ENCODE measurements around the gene RAMP2.

DNA sequence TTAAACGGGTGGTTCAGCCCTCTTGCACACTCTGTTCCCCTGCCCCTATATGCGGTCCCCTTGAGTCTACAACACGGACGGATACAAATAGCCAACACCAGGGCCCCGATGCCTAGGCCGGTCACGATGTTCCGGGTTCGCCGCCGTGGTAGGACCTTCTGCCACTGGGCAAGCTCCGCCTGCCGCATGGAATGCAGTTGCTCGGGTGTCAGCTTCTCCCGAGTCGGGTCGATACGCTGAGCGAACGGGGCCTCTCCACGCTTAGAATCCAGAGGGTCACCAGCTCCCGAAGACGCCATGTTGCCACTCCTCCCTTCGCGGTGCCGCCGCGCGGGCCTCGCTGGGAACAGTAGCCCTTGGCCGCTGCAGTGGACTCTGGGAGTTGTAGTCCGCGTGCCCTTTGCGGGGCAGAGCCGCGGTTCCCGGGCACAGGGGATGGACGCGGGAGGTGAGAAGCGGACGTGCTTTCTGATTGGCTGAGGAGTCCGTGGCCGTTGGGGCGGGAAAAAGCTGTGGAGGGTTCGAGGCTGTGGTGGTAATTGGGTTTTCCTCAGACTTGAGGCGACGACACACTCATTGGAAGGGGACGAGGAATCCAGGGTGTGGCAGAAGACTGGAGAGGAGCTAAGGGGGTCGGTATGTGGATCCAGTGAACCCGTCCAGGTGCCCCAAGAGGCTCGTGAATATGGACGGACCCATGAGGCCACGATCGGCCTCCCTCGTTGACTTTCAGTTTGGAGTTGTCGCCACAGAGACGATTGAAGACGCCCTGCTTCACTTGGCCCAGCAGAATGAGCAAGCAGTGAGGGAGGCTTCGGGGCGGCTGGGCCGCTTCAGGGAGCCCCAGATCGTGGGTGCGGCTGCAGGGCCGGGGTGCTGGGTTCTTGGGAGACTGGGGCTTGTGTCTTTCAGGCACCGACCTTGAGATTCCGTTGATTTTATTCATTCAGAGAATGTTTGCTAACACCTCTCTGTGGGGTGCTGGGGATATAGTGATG, 37.7 kb downstream of the RAMP2 start, which contains the start of the genes CNTD1 and COA3:
- TF ChIP-seq, protein P1, sequence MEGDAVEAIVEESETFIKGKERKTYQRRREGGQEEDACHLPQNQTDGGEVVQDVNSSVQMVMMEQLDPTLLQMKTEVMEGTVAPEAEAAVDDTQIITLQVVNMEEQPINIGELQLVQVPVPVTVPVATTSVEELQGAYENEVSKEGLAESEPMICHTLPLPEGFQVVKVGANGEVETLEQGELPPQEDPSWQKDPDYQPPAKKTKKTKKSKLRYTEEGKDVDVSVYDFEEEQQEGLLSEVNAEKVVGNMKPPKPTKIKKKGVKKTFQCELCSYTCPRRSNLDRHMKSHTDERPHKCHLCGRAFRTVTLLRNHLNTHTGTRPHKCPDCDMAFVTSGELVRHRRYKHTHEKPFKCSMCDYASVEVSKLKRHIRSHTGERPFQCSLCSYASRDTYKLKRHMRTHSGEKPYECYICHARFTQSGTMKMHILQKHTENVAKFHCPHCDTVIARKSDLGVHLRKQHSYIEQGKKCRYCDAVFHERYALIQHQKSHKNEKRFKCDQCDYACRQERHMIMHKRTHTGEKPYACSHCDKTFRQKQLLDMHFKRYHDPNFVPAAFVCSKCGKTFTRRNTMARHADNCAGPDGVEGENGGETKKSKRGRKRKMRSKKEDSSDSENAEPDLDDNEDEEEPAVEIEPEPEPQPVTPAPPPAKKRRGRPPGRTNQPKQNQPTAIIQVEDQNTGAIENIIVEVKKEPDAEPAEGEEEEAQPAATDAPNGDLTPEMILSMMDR (IDR thresholded peaks at IDR 0.05) = no peak
- TF ChIP-seq POLR2A (IDR thresholded peaks at IDR 0.05; ENCODE audit: low read length) = peak; percentile 81
- no peak for TF ChIP-seq SREBF2 (IDR thresholded peaks at IDR 0.05)
- no peak for TF ChIP-seq CEBPB (IDR thresholded peaks at IDR 0.05)
- TF ChIP-seq, protein P2, sequence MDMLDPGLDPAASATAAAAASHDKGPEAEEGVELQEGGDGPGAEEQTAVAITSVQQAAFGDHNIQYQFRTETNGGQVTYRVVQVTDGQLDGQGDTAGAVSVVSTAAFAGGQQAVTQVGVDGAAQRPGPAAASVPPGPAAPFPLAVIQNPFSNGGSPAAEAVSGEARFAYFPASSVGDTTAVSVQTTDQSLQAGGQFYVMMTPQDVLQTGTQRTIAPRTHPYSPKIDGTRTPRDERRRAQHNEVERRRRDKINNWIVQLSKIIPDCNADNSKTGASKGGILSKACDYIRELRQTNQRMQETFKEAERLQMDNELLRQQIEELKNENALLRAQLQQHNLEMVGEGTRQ (IDR thresholded peaks at IDR 0.05) = no peak
- TF ChIP-seq RFX5 (IDR thresholded peaks at IDR 0.05) = no peak
- TF ChIP-seq ZFP36 (IDR thresholded peaks at IDR 0.05; ENCODE audit: borderline replicate concordance, partially characterized antibody) = no peak
- TF ChIP-seq, protein P3, sequence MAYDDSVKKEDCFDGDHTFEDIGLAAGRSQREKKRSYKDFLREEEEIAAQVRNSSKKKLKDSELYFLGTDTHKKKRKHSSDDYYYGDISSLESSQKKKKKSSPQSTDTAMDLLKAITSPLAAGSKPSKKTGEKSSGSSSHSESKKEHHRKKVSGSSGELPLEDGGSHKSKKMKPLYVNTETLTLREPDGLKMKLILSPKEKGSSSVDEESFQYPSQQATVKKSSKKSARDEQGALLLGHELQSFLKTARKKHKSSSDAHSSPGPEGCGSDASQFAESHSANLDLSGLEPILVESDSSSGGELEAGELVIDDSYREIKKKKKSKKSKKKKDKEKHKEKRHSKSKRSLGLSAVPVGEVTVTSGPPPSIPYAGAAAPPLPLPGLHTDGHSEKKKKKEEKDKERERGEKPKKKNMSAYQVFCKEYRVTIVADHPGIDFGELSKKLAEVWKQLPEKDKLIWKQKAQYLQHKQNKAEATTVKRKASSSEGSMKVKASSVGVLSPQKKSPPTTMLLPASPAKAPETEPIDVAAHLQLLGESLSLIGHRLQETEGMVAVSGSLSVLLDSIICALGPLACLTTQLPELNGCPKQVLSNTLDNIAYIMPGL (CRISPR knock-in tag; IDR thresholded peaks at IDR 0.05; ENCODE audit: borderline replicate concordance) = no peak
- TF ChIP-seq MAFK (IDR thresholded peaks at IDR 0.05; ENCODE audit: partially characterized antibody) = no peak
- TF ChIP-seq MAZ (IDR thresholded peaks at IDR 0.05; ENCODE audit: borderline replicate concordance, low read depth, low read length) = no peak
- no peak for TF ChIP-seq EP300 (IDR thresholded peaks at IDR 0.05)

All from A549 (cell line).